ENCODE results near the gene GRIK2.

GRIK2 gene

GRCh38 chr6:101803136-101803535, 409.6 kb downstream of the GRIK2 start:
- DNase-seq (ENCODE audit: insufficient read length, low spot score) = no peak
- TF ChIP-seq CTCF (IDR thresholded peaks at IDR 0.05; ENCODE audit: insufficient read depth, missing control alignments) = no peak
- FAIRE-seq = no peak

GRCh38 chr6:101806241-101806640, 412.7 kb downstream of the GRIK2 start:
- FAIRE-seq (no peak), DNase-seq (ENCODE audit: insufficient read length, low spot score) (no peak)
- no peak for TF ChIP-seq CTCF (IDR thresholded peaks at IDR 0.05; ENCODE audit: insufficient read depth, missing control alignments)

- no peak for TF ChIP-seq CTCF (IDR thresholded peaks at IDR 0.05; ENCODE audit: insufficient read depth, missing control alignments)
- FAIRE-seq (no peak), DNase-seq (ENCODE audit: insufficient read length, low spot score) (no peak)
These were observed 417.6 kb downstream of the GRIK2 start for GRCh38 chr6:101811108-101811507.

GRCh38 chr6:101816716-101817115, 423.2 kb downstream of the GRIK2 start:
- FAIRE-seq = no peak
- DNase-seq (ENCODE audit: insufficient read length, low spot score) = no peak
- TF ChIP-seq CTCF (IDR thresholded peaks at IDR 0.05; ENCODE audit: insufficient read depth, missing control alignments) = no peak

GRCh38 chr6:101818051-101818450, 424.5 kb downstream of the GRIK2 start:
- no peak for FAIRE-seq
- DNase-seq (ENCODE audit: insufficient read length, low spot score) = no peak
- no peak for TF ChIP-seq CTCF (IDR thresholded peaks at IDR 0.05; ENCODE audit: insufficient read depth, missing control alignments)

GRCh38 chr6:101824551-101825345, 431.2 kb downstream of the GRIK2 start:
- FAIRE-seq (no peak), DNase-seq (ENCODE audit: insufficient read length, low spot score) (no peak)
- TF ChIP-seq CTCF (IDR thresholded peaks at IDR 0.05; ENCODE audit: insufficient read depth, missing control alignments) = no peak

- TF ChIP-seq CTCF (IDR thresholded peaks at IDR 0.05; ENCODE audit: insufficient read depth, missing control alignments) = no peak
- DNase-seq (ENCODE audit: insufficient read length, low spot score) (no peak), FAIRE-seq (no peak)
These were observed 432.8 kb downstream of the GRIK2 start for GRCh38 chr6:101826269-101826668.

Measured in D721Med (cell line).